ENCODE data around the gene ATP8B1. TPM values are rescaled to one million over a fixed set of nuclear protein-coding genes. Genes with fewer than 3 reads are reported as not detected.

The ATP8B1 gene
- total RNA-seq, 1 donor from 2014 or later: 0.15 TPM

GRCh38 chr18:57619876-57620275, 183.2 kb downstream of the ATP8B1 start:
- no peak overlapping the region for H3K27ac Mint-ChIP-seq
- H3K9ac ChIP-seq: no peak overlapping the region

GRCh38 chr18:57618910-57619309, 184.2 kb downstream of the ATP8B1 start:
- H3K4me2 ChIP-seq: no peak overlapping the region
- H3K27me3 Mint-ChIP-seq (ENCODE audit: insufficient read depth, low read depth): peaks cover 6% of the 10 kb centered on the region
- H3K36me3 Mint-ChIP-seq: peaks cover 9% of the 10 kb centered on the region
- no peaks in the 10 kb centered on the region for H4K20me1 ChIP-seq (ENCODE audit: low read depth)
- peaks cover 6% of the 10 kb centered on the region for H3K4me1 ChIP-seq
- no peak for DNase-seq (ENCODE audit: low spot score)
- no peak overlapping the region for H3K9ac ChIP-seq
- H3K27me3 ChIP-seq: no peaks in the 10 kb centered on the region
- H3K4me1 Mint-ChIP-seq: peaks cover 12% of the 10 kb centered on the region
- no peak overlapping the region for H2AFZ ChIP-seq (replicated peaks)
- peaks cover 6% of the 10 kb centered on the region for H3K36me3 ChIP-seq
- H3K27ac ChIP-seq: no peak overlapping the region
- no peaks in the 10 kb centered on the region for H3K9me3 ChIP-seq (ENCODE audit: low read depth)
- no peak overlapping the region for H3K4me3 ChIP-seq
- H3K27ac Mint-ChIP-seq: no peak overlapping the region
- H3K79me2 ChIP-seq (ENCODE audit: low read depth): peaks cover 37% of the 10 kb centered on the region
- H3K9me3 Mint-ChIP-seq: no peaks in the 10 kb centered on the region
- peaks cover 3% of the 10 kb centered on the region for H3F3A ChIP-seq (ENCODE audit: low read depth)
- H3K4me3 Mint-ChIP-seq: no peak overlapping the region
- no peak for TF ChIP-seq CTCF (IDR thresholded peaks at IDR 0.05)
- no peak for TF ChIP-seq EZH2phosphoT487 (IDR thresholded peaks at IDR 0.05)
- no peak for TF ChIP-seq EZH2 (IDR thresholded peaks at IDR 0.05)

More at GRCh38 chr18:57619876-57620275, 183.2 kb downstream of the ATP8B1 start:
- no peak overlapping the region for H3K27ac ChIP-seq
- no peak overlapping the region for H2AFZ ChIP-seq (replicated peaks)
- peaks cover 37% of the 10 kb centered on the region for H3K79me2 ChIP-seq (ENCODE audit: low read depth)
- no peak for DNase-seq (ENCODE audit: low spot score)
- H3K9me3 ChIP-seq (ENCODE audit: low read depth): no peaks in the 10 kb centered on the region
- Mint-ChIP-seq H3K9me3 (no peaks in the 10 kb centered on the region), H3K27me3 (ENCODE audit: insufficient read depth, low read depth) (peaks cover 6% of the 10 kb centered on the region), H3K36me3 (peaks cover 9% of the 10 kb centered on the region), H3K4me1 (peaks cover 12% of the 10 kb centered on the region), H3K4me3 (peak overlapping the region; percentile 97)
- H3K27me3 ChIP-seq: no peaks in the 10 kb centered on the region
- peaks cover 6% of the 10 kb centered on the region for H3K36me3 ChIP-seq
- peaks cover 6% of the 10 kb centered on the region for H3K4me1 ChIP-seq
- TF ChIP-seq EZH2phosphoT487 (IDR thresholded peaks at IDR 0.05) (no peak), CTCF (IDR thresholded peaks at IDR 0.05) (no peak), EZH2 (IDR thresholded peaks at IDR 0.05) (no peak)
- no peak overlapping the region for H3K4me2 ChIP-seq
- H3F3A ChIP-seq (ENCODE audit: low read depth): peaks cover 3% of the 10 kb centered on the region
- no peak overlapping the region for H3K4me3 ChIP-seq
- no peaks in the 10 kb centered on the region for H4K20me1 ChIP-seq (ENCODE audit: low read depth)

GRCh38 chr18:57603871-57604270, 199.2 kb downstream of the ATP8B1 start:
- H4K20me1 ChIP-seq (ENCODE audit: low read depth): no peaks in the 10 kb centered on the region
- H3K4me2 ChIP-seq: no peak overlapping the region
- no peaks in the 10 kb centered on the region for H3K9me3 ChIP-seq (ENCODE audit: low read depth)
- H3K79me2 ChIP-seq (ENCODE audit: low read depth): no peaks in the 10 kb centered on the region
- Mint-ChIP-seq H3K36me3 (peaks cover 35% of the 10 kb centered on the region), H3K4me1 (no peaks in the 10 kb centered on the region), H3K4me3 (no peak overlapping the region), H3K27me3 (ENCODE audit: insufficient read depth, low read depth) (peaks cover 2% of the 10 kb centered on the region), H3K27ac (no peak overlapping the region), H3K9me3 (no peaks in the 10 kb centered on the region)
- no peak overlapping the region for H3K9ac ChIP-seq
- TF ChIP-seq EZH2 (IDR thresholded peaks at IDR 0.05): no peak
- TF ChIP-seq EZH2phosphoT487 (IDR thresholded peaks at IDR 0.05): no peak
- no peak for TF ChIP-seq CTCF (IDR thresholded peaks at IDR 0.05)
- H2AFZ ChIP-seq (replicated peaks): no peak overlapping the region
- H3F3A ChIP-seq (ENCODE audit: low read depth): no peaks in the 10 kb centered on the region
- H3K27me3 ChIP-seq: no peaks in the 10 kb centered on the region
- H3K4me1 ChIP-seq: no peaks in the 10 kb centered on the region
- DNase-seq (ENCODE audit: low spot score): no peak
- H3K36me3 ChIP-seq: peaks cover 21% of the 10 kb centered on the region
- no peak overlapping the region for H3K27ac ChIP-seq
- H3K4me3 ChIP-seq: no peak overlapping the region

Small RNA genes lying within 50 kb of the gene (small RNA-seq; reads per million reads assigned to genes)
- not detected for gene RNU6-742P

Other genes with a start within 250 kb of the ATP8B1 start
- gene FECH, start 216.6 kb downstream of the ATP8B1 start, total RNA-seq (ENCODE audit: low replicate concordance): 10.9 and 16.4 TPM in 2 replicates
- 111 and 186 TPM in 2 replicates for gene NARS1, start 181.5 kb downstream of the ATP8B1 start, total RNA-seq (ENCODE audit: low replicate concordance)
- 51.5 and 55.5 TPM in 2 replicates for gene NEDD4L, start 240.9 kb upstream of the ATP8B1 start, total RNA-seq (ENCODE audit: low replicate concordance)